ENCODE results near the gene ZBTB38. TPM values are rescaled to one million over a fixed set of nuclear protein-coding genes. Genes with fewer than 3 reads are reported as not detected.

The ZBTB38 gene
- total RNA-seq, 2 experiments from 2014 or later, result 8.4 to 12.4 TPM

- DNase-seq (ENCODE audit: low spot score), result peak; percentile 22
- Histone ChIP-seq H2AFZ (ENCODE audit: low read length) (peak overlapping the region; percentile 83), H3K27ac (ENCODE audit: low read depth, low read length, poor library complexity, severe bottlenecking) (no peak overlapping the region), H3K9me2 (ENCODE audit: insufficient read depth, low read length) (no peaks in the 10 kb centered on the region), H3K79me2 (ENCODE audit: insufficient read depth, low read depth, low read length) (no peaks in the 10 kb centered on the region), H3K4me2 (ENCODE audit: low read length) (peak overlapping the region; percentile 55), H3K36me3 (ENCODE audit: insufficient read depth, low read length) (no peaks in the 10 kb centered on the region), H3K4me1 (ENCODE audit: insufficient read depth, low read length, poor library complexity, severe bottlenecking) (peaks cover 17% of the 10 kb centered on the region), H4K20me1 (ENCODE audit: insufficient read depth, low read length) (no peaks in the 10 kb centered on the region), H3K4me3 (ENCODE audit: low read depth, low read length, poor library complexity, severe bottlenecking) (no peak overlapping the region), H3K9me3 (ENCODE audit: low read length) (no peaks in the 10 kb centered on the region)
- intact Hi-C loops (cut with micrococcal nuclease; ENCODE audit: unreplicated experiment), result no loop called here
- CTCF ChIA-PET (ENCODE audit: unreplicated experiment), result no interaction called here
- POLR2A ChIA-PET, result interaction anchor here (0.6 to 1.5 kb wide), 9 partner anchors 9 to 143 kb away, joined by 3 to 5 read pairs (median 3); no protein-coding TSS in a partner anchor
- TF ChIP-seq CTCF (conservative IDR thresholded peaks at IDR 0.05; ENCODE audit: low read length) (no peak), EZH2phosphoT487 (IDR thresholded peaks at IDR 0.05; ENCODE audit: borderline replicate concordance, low read depth, low read length) (no peak)
- BruUV-seq (replicated peaks), result no TSS peak
Observed at GRCh38 chr3:141412087-141412935, 44.0 kb downstream of the ZBTB38 start.

GRCh38 chr3:141412936-141413354 is 44.6 kb downstream of the ZBTB38 start:
- no peak overlapping the region for H3K4me3 ChIP-seq (ENCODE audit: low read depth, low read length, poor library complexity, severe bottlenecking)
- intact Hi-C loops (cut with micrococcal nuclease; ENCODE audit: unreplicated experiment), result no loop called here
- peaks cover 17% of the 10 kb centered on the region for H3K4me1 ChIP-seq (ENCODE audit: insufficient read depth, low read length, poor library complexity, severe bottlenecking)
- H3K27ac ChIP-seq (ENCODE audit: low read depth, low read length, poor library complexity, severe bottlenecking), result no peak overlapping the region
- H3K4me2 ChIP-seq (ENCODE audit: low read length), result peak overlapping the region; percentile 55; the same call in 1 of the 2 replicates
- BruUV-seq (replicated peaks), result no TSS peak
- H3K36me3 ChIP-seq (ENCODE audit: insufficient read depth, low read length), result no peaks in the 10 kb centered on the region
- no peak for DNase-seq (ENCODE audit: low spot score)
- ChIA-PET CTCF (ENCODE audit: unreplicated experiment) (interaction anchor here (0.5 kb wide), 1 partner anchor 16 kb away, joined by 3 read pairs; no protein-coding TSS in a partner anchor), POLR2A (interaction anchor here (0.9 to 1.5 kb wide), 5 partner anchors 10 to 38 kb away, joined by 3 to 5 read pairs (median 3); no protein-coding TSS in a partner anchor)
- H3K79me2 ChIP-seq (ENCODE audit: insufficient read depth, low read depth, low read length), result no peaks in the 10 kb centered on the region
- peak overlapping the region; percentile 83; the same call in 1 of the 2 replicates for H2AFZ ChIP-seq (ENCODE audit: low read length)
- no peaks in the 10 kb centered on the region for H3K9me3 ChIP-seq (ENCODE audit: low read length)
- H3K9me2 ChIP-seq (ENCODE audit: insufficient read depth, low read length), result no peaks in the 10 kb centered on the region
- TF ChIP-seq EZH2phosphoT487 (IDR thresholded peaks at IDR 0.05; ENCODE audit: borderline replicate concordance, low read depth, low read length) (no peak), CTCF (conservative IDR thresholded peaks at IDR 0.05; ENCODE audit: low read length) (no peak)
- H4K20me1 ChIP-seq (ENCODE audit: insufficient read depth, low read length), result no peaks in the 10 kb centered on the region

All from OCI-LY7 (cell line).